Stimulated activated CD8-positive, alpha-beta memory T cell treated with anti-CD3 and anti-CD28 coated beads, Interleukin-15, amount 100 ng/mL, for 48 hours (primary cell): ENCODE results near the gene WWOX.

ENCODE experiments used
- DNase-seq, 2 donors: peaks; one replicate each; pipeline ENCODE4 v3.0.0-alpha.2; 2020; ENCODE audit warnings: low read depth in 2 of 2

The WWOX gene

DNA sequence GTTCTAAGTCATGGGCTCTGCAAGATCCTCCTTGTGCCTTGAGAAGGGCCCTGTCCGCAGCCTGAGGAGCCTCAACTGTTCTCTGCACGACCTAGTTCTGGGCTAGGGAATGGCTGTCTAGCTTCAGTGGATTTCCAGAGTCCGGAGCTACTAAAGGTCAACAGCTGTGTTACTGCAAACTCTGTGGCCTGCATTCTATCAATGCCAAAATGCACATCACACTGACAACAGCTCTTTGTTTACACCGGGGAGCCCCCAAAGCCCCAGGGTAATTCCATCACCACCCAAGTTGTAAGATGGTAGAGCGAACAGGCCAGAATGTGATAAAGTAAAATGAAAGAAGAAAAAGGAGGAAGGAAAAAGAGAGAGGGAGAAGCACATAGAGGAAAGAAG, 890.9 kb downstream of the WWOX start:
- DNase-seq: no peak

DNA sequence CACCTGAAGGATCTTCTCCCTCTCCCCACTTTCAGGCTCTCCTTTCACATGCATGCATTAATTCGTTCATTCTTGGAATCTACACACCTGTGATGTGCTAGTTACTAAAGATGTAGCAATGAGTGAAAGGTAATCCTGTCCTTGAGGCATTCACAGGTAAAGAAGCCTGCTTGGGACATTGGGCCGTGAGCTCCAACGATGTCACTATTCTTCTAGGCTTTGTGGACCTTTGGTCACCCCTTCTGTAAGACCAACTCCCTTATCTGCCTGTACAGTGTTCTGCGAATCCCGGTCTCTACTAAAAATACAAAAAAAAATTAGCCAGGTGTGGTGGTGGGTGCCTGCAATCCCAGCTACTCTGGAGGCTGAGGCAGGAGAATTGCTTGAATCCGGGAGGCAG, 892.5 kb downstream of the WWOX start:
- no peak for DNase-seq

DNA sequence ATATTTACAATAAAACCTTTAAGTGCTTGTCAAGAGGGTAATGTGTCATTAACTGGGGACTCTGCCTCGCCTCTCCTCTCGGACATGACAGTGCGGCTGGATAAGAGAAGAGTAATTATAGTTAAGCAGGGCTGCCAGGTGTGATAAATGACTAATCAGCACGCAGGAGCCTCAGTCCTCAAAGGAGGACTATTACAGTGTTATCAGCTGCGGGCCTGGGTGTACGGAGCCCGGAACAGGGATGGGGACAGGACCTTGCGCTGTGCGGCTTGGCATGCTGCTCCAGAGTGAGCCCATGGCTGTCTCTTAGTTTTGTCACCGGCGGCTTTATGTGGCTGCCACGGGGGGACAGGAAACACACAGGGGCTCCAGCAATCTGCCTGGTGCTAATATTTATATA, 893.9 kb downstream of the WWOX start:
- DNase-seq: no peak

DNA sequence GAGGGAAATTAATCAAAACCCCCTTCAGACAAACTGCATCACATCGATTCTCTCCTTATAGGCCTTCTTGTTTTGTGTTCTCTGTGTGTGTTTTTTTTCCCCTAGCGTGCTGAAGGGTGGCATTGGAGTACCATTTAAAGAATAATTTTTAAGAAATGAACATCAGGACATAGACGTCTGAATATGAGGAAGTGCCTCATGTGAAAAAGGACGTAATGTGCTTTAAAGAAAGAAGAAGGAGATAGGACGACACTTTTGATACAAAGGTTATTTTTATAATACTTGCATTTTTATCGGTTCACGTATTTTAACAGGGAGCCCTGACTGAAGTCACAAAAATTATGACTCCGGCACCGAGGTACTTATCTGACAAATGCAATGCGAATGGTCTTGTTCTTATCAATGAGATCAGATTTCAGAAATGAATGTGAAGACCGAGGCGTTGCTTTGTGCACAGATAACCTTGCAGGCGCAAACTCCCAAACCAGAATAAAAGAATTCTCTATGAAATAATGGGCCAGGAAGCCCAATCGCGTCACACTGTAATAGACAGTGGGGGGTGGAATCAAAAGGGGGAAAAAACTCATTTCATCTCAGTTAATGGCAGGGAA, 894.8 kb downstream of the WWOX start:
- no peak for DNase-seq

DNA sequence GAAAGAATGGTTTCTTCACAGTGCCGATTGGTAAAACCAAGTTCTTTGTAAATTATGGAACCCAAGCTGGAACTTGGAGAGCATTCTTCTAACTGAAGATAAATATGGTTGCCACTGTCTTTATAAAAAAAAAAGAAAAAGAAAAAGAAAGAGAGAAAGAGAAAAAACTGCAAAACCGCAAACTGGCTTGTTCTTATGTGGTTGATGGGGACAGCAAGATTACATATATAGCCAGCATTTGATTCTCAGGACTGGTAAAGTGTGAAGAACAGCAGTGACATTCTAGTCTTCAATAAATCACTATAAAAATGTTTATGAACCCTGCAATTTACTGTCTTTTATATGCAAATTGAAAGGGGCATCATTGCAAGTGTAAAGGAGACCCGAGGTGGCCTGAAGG, 896.0 kb downstream of the WWOX start:
- no peak for DNase-seq

DNA sequence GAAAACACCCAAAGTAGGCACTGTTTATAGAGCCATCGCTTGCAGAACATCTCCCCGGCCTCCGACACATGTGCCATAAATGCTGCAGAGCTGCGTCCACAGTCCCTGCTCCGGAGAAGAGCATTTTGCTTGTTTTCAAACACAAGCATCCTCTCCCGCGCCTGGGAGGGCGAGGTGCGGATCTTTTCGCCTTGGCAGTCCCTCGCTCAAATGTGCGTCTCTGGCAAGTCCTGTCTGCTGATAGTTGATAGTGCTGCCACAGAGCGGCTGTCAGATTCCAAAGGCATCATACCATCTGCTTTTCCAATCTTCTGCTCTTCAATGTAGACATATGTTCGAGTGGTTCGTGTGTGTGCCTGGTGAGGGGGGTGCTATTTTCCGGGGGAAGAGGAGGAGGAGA, 897.3 kb downstream of the WWOX start:
- no peak for DNase-seq

DNA sequence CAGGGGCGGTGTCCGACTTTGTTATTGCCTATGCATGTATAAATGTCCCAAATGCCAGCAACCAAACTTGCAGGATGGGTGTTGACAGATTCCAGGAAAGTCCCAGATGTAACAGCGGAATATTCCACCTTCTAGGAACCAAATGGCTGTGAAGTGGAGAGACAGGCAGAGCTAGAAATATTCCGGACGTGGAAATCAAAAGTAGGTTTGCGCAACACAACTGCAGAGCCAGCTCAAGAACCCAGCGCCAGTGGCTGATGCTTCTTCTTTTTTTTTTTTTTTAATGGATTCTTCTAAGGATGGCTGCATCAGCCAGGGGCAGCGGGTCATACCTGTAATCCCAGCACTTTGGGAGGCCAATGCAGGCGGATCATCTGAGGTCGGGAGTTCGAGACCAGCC, 899.4 kb downstream of the WWOX start:
- no peak for DNase-seq

DNA sequence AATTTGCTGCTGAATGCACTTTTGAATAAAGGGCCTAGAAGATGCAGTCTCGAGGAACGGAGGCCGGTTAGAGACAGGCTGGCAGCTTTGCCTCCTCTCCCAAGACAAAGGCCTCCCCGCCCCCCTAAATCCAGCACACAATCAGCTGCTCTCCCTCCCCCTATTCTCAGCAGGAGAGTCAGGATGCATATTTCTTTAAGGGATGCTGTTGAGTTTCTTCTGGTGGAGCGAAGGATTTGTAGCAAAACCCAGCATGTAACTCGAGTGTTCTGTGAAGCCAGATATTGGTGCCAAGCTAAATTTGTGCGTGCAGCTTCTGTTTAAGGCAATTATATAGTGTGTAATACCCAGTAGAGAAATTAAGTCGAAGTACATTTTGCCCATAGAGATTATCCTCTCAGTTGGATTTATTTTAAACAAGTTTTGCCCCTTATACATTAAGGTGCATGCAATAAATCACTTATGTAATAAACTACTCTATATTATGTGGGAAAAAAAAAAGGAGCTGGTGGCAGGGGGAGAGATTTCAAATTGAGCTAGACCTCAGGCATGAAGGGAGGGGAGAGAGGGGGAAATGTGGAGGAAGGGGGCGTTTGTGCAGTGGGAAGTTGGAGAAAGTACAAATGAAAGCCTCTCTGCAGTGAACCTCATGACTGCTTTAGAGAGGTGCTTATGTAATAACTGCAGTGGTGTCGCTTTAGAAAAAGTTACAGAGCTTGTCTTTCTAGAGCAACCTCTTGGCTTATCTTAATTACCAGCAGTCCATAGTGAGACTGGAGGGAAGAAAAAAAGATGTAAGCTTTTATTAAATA, 901.9 kb downstream of the WWOX start:
- no peak for DNase-seq

DNA sequence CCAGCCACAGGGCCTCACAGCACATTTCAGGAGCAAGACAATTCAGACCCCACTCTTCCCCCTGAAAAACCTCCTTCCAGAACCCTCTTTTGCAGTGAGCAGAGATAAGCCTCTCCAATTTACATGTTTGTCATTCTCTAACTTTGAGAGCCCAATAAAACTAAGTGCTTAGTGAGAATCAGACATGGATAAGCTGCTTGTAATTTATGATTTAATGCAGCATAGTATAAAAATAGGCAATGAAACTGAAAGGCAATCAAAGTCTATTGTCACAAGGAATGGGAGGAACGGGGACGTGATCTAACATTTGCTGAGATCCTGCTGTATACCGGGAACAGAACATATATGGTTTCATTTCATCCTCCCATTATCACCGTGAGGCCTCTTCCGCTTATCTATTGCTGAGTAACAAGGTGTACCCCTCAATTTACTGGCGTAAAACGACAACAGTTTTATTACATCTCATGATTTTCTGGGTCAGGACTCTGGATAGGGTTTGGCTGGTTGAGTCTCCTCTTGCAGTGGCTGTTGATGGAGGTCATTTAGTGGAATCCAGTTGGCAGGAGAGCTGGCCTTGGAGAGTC, 903.7 kb downstream of the WWOX start:
- no peak for DNase-seq

DNA sequence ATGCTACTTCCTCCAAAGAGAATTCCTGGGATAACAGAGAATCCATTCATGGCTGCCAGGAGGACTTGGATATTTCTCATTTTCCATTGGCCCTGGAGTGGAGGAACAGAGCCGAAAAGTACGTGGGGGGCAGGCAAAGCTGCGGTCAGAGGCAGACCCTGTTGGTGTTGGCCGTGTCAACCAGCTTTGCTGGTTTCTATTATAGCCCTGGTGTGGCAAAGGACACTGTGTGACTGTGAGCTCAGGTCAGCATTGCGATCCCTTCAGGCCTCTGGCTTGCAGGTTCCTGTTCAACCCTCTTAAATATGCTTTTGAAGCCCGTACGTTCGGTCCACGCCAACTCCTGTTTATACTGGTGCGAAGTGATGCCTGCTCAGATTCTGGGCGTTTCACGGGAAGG, 904.9 kb downstream of the WWOX start:
- no peak for DNase-seq

DNA sequence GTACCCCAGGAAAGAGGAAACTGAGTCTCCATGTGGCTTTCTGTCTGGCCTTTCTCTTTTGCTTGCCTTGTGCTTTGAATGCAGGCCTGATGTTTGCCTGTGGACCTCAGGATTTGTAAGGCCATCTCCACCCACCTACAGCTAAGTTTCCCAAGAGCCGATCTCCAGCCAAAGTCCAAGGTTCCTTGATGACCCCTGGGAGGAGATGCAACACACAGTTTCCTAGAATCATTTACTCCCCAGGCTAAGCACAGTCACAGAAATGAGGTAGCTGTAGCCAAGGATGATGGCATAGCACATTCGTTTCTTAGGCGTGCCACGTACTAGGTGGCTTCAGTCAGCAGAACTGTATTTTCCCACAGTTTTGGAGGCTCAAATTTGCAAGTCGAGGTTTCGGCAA, 905.6 kb downstream of the WWOX start:
- DNase-seq: no peak

DNA sequence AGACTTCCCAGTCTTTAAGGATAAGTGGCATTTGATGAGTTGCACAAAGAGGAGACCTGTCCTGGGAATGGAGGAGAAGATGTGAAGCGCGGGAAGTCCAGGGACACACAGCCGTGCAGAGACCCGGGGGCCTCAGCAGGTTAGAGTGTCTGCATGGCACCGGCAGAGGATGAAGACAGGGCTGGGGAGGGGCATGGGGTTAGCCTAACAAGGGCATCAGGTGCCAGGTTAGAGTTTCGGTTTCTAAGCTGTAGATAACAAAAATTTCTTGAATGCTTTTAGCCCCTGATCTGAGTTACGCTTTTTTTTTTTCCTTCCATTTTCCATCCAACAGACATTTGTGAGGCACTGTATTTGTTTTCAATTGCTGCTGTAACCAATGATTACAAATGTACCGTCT, 906.8 kb downstream of the WWOX start:
- DNase-seq: no peak

DNA sequence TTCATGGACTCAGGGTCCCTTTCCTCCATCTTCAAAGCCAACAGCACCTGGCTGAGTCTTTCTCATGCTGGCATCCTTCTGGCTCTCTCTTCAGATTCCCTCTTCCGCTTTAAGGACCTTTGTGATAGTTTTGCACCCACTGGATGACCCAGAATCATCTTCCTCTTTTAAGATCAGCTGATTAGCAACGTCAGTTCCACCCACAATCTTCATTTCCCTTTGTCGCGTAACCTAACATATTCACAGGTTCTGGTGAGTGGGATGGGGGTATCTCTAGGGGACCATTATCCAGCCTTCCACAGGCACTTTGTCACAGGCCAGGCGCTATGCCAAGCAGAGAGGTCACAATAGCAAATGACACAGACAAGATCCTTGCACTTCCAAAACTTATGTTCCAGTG, 907.3 kb downstream of the WWOX start:
- no peak for DNase-seq

DNA sequence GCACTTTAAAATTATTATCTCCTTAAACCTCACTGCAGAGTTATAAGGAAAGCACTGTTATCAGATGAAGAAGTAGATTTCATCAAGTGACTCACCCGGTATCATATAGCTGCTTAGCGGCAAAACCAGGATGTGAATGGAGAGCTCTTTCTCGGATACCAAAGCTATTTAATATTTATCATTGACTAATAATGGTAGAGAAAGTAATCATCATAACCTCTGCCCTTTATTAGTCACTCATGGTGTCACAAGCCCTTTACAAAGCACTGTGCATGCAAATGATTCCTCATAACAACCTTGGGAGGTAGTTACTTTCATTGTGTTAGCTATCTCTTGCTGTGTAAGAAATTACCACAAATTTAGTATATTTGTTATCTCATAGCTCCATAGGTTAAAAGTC, 908.2 kb downstream of the WWOX start:
- DNase-seq: no peak

DNA sequence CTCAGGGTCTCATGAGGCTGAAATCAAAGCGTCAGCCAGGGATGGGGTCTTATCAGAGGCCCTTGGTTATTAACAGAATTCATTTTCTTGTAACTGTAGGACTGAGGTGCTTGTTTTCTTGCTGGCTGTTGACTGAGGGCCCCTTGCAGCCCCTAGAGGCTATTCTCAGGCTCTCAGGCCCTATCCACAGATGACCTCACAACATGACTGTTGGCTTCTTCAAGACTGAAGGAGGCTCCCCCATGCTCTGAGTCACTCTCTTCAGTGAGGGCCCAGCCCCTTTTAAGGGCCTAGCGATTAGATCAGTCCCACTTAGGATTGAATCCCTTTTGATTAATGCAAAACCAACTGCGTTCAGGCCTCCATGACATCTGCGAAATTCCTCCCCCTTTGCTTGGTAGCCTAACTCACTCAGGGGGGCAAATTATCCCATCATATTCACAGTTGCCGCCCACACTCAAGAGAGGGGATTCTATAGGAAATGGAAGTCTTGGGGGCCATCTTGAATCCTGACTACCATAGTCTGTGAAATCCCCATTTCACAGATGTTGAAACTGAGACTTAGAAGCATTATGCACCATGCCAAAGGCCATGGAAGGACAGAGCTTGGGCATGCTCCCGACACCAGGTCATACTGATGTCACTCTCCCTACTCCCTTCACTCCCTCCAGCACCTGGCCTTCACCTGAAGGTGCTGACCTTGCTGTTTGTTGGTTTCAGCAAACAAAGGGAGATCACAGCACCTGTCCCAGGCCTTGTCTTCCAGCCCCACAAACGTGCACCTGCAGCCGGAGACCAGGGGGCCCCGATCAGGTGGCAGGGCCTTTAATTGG, 908.8 kb downstream of the WWOX start:
- peak in 1 of 2 donors; percentile 17 for DNase-seq

DNA sequence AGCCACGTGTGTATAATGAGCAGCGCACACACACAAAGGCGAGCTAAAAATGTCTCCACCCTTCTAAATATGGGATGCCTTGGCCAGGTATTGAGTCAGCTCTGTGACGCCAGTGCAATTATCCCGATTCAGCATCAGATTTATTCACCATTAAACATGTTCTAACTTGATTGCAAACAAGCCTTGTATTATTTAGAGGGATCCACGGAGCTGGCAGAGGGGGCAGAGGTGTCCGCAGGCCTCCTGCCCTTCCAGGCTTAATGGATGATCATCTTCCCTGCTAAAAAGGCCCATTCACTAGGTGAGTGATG, 909.4 kb downstream of the WWOX start:
- no peak for DNase-seq

DNA sequence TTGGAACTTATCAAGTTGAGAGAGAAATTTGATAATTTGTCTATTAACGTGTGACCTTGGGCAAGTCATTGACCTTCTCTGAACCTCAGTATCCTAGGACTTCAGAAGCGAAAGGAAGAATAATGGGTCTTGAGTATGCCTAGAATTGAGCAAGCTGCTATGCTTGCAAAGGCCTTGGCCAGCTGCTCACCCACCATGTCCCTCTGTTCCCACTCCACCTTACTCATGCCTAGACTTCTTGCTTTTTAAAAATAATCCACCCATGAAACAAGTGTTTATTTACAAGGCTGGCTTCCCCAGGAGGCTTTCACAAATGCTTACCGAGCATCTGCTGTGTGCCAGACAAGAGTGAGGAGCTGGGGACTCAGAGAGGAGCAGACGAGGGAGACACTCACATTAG, 910.4 kb downstream of the WWOX start:
- no peak for DNase-seq

DNA sequence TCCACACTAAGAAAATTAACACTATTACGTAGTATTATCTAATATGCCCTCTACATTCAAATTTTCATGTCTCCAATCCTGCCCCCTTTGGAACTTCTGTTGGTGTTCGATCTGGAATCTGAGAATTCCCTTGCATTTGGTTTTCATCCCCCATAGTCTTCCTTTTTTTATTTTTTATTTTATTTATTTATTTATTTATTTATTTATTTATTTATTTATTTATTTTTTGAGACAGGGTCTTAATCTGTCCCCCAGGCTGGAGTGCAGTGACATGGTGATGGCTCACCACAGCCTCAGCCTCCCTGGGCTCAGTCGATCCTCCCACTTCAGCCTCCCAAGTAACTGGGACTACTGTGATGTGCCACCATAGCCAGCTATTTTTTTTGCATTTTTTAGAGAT, 911.8 kb downstream of the WWOX start:
- DNase-seq: no peak

DNA sequence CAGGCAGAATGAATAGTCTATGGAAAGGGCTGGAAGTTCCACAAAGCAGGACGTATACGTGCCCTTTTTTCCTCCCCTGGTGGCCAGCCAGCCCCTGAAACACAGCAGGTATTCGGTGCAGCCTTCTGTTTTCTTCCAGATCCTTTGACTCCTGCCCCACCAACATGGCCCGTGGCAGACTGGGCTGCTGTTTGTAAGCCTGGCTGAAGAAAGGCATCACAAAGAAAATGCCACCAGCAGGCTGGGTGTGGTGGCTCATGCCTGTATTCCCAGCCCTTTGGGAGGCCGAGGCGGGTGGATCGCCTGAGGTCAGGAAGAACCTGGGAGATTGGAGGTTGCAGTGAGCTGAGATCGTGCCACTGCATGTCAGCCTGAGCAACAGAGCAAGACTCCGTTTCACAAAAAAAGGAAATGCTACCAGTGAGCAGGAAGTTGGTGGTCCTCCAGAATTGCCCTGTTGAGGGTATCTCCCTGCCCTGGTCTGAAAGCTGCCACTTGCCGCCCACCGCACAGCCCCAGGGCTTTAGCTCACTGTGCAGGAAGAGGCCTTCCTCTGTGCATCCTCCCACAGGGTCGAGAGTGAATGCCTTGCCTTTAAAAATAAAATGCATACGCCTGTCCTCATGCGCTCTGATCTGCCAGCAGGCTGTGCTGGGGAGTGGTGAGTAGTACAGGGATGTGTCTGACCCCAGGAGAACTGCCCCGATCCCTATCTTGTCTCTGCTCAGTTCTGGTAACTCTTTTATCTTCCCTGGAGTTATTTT, 913.4 kb downstream of the WWOX start:
- DNase-seq: no peak

DNA sequence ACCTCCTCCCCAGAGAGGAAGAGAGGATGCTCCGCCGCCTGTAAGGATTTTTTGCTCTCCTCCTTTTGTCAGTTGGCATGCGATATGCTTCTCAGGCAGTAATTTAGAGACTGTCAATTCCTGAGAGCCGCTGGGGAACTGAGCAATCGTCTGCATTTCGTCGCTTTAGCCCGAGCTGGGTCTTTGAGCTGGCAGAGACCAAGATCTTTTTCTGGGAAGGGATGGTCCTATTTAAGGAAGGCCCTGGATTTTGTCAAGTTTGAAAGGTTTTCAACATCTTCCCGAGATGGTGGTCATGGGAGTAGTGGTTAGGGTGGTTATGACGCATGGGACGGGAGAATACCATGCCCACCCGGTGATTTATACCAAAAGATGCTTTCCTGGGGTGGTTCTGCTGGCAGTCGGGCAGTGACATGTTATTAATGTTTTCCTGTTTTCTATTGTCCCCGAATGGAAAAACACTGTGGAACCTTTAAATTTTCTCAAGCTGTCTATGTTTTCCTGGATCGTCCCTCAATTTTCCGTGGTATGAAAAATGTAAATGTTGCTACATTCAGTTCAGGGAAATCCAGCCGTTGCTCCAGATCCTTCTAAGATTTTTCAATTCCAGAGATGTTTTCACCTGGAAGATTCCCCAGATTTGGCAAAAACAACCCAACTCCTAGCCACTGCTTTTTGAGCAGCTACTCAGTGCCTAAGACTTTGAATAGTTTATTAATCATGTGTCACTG, 914.6 kb downstream of the WWOX start:
- DNase-seq: no peak
